NCI-H1417 (cell line): ENCODE results near the gene OCSTAMP.

Experiments used
- DNase-seq, 3 experiments: peaks; one replicate each; lab custom pipeline; 2025; lab: John Stamatoyannopoulos, UW

OCSTAMP gene

DNA sequence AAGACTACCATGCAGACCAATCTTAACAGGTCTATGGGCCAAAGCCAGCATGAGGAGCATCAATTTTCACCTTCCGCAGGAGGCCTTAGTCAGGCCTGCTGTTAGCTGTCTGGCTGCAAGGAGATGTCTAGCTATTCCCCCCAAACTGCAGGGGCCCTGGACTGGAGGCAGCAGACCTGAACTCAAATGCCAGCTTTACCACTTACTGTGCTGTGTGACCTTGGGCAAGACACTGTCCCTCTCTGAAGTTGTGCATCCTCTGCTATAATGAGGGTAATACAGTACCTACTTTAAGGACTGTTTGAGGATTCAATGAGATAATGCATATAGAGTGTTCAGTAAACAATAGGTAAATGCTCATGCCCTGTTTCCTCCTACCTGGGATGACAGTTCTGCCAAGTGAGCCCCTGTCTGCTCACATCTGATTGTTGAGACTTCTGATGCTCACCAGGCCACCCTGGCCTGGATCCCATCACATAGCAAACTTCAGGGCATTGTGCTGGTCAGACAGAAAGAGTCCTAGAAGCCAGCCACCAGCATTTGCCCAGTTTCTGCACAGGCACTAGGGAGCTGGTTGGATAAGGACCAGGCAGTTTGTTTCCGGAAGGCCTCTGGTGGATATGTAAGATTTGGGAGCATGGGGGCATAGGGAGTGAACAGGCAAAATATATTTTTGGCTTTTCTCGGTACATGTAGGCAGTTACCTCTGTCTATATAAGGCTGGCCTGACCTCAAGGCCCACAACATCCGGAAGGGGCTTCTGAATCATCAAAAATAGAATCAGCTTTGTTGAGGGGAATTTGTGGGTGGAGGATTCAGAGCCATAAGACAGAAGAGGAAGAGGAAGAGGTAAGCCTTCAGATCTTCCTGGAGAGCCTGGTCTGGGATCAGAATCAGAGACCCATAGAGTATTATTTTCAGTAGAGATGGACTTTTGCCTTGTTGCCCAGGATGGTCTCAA is 2.3 kb upstream of the OCSTAMP start:
- no peak for DNase-seq

DNA sequence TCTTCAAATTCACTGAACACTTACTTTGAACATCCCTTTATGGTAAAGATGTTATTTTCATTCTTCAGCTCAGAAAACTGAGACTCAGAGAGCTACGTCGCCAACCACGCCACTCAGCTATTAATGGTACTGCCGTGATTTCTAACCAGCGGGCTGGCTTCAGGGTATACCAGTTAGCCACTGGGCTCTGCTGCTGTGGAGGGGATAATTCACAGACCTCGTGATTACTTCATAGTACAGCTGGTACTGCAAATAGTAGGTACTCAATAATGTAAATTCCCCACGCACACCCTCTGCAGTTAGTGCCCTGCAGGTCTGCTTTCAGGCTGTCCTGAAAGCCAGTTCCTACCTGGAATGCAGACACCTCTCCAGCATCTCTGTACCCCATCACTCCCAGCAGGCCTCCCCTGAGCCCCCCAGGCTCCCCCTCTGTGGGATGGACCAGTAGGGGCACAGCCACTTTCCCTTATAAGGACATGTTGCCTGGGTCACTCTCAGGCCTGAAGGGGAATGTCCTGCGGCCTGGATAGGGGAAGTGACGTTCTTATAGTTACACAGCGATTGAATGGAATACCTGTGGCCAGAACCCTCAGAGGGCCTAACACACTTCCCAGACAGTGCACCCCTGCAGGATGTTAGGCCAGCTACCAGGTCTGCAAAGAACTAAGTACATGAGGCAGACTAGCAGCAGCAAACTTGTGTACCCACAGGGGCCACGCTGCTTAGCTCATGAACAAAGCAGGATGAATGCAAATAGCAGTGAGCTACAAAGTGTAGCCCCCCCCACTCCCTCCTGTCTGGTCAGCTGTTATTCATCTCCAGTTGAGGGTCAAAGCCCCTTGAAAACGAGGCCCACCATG is 1.3 kb upstream of the OCSTAMP start:
- no peak for DNase-seq

DNA sequence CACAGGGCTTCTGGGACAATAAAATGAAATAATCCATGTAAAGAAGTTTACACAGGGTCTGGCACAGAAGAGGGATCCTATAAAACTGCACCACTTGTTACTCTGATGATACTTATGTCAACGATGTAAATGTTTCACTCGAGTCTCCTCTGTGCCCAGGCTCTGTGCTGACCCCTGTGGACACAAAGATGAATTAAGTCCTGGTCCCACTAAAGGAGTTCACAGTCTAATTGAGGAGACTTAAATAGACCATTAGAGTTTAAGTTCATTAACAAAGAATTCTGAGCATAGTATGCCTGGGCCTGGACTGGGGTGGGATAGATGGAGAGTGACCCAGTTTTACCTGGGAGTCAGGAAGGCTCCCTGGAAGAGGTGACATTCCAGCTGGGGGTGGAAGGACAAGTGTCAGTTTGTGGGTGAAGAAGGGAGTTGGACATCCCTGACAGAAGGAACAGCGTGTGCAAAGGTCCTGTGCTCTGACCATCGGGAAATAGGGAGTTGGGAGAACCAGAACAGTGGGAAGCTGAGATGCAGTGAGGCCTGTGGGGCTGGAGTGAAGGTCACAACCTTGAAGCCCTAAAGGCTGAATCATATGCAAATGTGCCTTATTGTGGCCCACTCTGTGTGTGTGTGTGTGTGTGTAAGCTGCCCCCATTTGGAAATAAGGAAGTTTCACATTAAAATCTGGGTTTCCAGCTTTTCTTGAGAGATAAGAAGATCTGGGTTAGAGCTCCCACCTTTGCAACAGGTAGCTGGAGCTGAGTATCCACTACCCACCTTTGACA is 1.1 kb downstream of the OCSTAMP start:
- DNase-seq: no peak

DNA sequence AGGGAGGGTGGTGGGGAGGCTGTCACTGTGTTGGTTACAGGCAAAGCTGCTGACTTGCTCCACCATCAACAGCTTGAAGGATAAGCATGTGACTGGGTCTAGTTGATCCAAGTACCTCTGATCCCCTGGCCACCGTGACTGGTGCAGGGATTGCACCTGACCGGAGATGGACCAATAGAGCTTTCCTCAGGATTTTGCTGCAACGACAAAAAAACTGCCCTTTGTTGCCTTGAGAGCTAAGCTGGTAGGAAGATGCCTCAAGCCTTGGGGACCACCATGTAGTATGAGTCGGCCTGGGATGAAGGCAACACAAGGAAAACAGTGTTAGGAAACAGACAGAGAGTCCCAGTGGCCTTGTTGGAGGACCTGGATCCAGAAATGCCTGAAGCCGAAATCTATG is 1.8 kb downstream of the OCSTAMP start:
- no peak for DNase-seq

DNA sequence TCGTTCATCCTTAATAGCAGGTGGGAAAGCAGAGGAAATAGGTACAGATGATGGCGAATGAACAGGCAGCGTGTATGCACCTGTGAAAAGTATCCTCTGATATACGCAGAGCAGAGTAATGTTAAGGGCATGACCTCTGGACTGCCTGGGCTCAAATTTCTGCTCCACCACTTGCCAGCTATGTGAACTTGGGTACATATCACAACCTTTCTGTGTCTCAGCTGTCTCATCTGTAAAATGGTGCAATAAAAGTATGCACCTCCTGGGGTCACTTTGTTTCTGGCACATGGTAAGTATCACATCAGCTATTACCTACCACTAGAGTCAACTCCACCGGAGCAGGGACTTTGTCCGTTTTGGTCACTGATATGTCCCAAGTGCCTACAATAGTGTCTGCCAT is 2.5 kb downstream of the OCSTAMP start:
- no peak for DNase-seq

DNA sequence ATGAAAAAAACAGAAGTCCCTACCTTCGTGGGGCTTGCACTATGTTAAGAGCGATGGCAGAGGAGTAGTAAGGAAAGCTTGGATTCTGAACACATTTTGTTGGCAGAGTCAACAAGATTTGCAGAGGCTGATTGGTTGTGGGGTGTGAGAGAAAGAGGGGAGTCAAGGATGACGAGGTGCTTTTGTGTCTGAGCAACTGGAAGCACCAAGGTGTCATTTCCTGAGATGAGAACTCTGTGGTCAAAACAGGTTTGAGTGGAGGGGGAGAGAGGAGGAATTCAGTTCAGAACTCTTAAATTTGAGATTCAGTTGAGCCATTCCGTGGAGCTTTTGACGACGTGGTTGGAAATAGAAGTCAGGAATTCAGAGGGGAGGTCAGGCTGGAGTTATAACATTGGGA is 3.5 kb downstream of the OCSTAMP start:
- DNase-seq: no peak

DNA sequence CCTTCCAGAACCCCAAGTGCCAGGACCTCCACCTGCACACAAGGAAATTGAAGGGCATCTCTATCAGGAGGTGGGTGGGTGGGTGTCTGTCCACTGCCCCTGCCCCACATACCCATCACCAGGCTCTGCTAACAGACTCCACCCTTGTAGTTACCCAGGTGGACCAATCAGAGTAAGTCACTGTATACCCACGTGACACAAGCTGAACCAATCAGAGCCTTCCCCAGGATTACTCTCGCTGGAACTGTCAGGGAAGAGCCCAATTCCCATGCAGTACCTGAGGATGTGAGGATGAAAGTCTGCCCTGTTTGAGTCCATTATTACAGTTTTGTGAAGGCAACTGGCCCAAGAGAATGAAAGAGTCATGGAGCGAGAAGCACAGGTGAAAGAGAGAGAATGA is 4.2 kb downstream of the OCSTAMP start:
- no peak for DNase-seq

DNA sequence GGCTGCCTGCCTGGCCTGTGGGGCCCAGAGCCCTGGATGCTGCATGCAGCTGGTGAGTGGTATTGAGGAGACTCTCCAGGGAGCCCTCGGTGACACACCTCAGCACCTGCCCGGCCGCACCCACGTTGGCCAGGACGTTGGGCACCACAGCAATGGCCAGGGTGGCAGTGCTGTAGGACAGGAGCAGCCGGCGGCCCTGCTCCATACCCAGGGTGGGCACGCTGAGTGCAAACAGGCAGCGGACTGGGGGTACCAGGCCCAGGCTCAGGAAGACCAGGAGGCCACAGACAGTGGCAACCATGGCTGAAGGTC is 4.7 kb downstream of the OCSTAMP start:
- no peak for DNase-seq

DNA sequence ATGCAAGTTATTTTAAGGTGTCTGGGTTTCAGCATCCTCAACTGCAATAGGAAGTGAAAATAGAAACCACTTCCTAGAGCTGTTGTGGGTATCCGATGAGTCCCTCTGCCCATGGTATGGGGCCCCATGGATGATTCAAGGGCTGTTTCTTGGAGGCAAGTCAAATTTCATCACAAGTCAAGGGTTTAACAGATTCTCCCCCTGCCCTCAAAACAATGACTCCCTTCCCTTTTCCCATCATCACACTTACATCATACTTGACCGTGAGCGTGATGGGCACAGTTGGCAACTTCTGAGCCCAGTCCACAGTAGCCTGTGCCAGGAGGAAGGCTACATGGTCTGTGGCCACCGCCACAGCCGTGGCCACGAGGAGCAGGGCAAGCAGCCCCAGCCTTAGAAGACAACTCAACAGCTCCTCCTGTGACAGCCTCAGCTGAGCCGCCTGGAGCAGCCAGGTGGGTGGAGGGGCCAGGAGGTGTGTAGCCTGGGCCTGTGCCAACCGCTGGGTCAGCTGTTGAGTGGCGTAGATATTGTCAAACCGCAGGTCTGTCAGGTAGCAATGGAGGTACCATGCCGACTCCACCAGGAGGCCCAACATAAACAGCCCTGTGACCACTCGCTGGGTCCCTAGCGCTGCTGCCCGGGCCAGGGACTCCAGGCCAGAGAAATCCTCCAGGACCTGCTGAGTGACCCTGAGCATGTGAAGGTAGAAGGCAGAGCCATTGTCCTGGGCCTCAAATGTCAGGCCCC is 5.2 kb downstream of the OCSTAMP start:
- no peak for DNase-seq

DNA sequence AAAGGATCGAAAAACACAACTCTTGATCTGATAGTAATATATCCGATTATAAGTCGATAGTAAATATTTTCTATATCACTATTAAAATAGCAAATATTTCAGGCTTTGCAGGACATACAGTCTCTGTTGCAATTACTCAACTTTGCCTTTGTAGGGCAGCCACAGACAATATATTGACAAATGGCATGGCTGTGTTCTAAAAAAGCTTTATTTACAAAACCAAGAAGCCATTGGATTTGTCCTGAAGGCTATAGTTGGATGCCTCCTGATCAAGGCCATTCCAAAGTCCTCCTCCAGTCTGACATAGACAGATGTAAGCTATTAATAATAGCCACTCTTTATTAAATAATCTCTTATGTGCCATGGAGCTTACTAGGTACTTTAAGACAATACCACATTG is 5.9 kb downstream of the OCSTAMP start:
- peak in 1 of 3 experiments; percentile 22 for DNase-seq

DNA sequence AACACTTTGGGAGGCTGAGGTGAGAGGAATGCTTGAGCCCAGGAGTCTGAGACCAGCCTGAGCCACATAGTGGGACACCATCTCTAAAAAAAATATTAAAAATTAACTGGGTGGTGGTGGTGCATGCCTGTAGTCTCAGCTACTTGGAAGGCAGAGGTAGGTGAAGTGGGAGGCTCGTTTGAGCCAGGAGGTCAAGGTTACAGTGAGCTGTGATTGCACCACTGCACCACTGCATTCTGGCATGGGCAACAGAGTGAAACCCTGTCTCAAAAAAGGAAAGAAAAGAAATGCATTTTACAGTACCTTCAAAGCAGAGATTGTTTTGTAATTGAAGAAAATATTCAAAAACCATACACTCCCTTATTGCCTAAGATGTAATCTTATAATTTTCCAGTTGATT is 6.5 kb downstream of the OCSTAMP start:
- DNase-seq: no peak

DNA sequence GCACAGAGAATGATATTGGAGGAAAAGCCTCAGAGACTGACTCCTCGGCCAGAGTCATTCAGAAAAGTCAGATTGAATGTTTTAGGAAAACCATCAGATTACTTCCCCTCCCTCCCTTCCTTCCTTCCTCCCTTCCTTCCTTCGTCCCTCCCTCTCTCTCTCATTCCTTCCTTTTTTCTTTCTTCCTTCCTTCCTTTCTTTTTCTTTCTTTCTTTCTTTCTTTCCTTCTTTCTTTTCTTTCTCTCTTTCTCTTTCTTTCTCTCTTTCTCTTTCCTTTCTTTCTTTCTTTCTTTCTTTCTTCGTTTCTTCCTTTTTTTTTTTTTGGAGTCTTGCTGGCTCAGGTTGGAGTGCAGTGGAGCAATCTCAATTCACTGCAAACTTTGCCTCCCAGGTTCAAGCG is 7.4 kb downstream of the OCSTAMP start:
- no peak for DNase-seq

DNA sequence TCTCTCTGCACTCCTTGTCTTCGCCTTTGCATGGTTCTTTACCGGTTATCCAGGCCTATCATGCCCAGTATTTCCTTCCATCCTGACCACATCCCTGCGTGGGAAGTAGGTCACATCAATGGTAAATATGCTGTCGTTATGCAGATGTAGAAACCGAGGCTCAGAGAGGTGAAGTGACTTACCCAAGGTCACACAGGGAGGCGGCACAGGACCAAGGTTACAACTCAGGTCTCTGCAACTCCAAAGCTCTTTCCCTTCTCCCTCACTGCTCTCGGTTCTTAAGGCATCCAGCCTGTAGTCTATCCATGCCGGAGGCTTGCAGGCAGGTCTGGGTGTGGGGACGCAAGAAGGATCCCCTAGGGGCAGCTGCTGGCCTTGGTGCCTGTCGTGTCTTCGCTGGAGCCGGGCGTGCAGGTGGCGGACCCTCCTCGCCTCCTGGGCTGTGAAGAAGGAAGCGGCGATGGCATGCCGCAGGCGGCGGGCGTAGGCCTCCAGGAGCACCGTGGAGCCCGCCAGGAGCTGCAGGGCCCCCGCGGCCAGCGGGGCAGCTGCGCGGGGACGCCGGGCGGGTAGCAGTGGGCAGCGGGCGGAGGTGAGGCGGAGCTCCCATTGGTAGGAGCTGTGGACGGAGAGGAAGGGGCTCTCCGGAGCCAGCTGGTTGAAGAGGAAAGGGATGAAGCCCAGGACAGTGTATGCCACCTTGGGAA is 9.1 kb downstream of the OCSTAMP start:
- no peak for DNase-seq

DNA sequence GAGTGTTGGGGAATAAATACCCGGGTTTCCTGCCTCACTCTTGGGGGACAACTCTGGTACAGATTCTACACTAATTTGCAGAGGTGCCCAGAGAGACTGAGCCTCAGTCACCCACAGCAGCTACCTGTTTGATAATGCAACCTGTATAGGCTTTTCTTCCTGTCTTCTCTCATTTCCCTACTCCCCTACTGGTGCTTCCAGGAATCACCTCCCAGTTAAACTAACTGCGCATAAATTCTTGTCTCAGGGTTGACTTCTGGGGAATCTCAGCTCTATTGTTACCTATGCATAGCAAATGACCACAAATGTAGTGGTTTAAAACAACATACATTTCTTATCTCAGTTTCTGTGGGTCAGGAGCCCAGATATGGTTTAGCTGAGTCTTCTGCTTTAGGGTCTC is 11.3 kb downstream of the OCSTAMP start:
- DNase-seq: no peak

DNA sequence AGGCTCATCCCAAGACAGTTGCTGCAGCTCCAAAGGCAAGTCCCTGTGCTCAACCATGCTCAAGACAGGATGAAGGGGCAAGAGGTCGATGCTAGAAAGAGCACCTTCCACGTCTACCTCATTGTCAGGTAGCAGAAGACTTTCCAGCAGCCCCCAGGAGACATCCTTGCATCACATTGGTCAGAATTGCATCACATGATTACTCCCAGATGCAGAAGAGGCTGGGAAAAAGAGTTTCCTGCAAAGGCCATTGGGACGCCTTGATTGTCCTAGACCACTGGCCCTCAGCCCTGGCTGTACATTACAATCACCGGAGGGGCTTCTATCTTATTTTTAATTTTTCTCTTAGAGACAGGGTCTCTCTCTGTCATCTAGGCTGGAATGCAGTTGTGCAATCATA is 19.8 kb downstream of the OCSTAMP start:
- DNase-seq: no peak

DNA sequence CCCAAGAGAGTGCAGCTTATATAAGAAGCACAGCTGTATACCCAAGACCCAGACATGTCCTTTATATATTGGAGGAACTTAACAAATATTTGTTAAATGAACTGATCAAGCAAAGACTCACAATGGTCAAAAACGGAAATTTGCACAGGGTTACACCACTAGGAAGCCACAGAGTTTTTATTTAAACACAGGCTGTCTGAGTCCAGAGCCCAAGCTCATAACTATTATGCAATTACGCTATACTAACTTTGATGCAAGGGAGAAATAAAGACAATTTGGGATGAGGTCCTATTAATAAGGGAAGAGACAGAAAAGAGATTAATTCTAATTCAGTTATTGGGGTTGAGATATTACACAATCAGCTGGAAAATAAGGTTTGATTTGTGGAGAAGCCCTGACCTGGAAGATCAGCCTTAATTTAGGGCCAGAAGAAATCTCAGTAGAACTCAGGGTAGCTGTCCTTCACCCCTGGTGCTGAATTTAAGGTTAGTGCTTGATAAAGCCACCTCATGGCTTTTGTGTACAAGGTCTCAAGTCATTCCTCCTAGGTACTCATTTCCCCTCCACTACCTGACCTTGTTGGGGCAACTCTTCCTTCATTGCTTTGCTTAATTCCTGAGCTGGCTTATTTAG is 26.6 kb downstream of the OCSTAMP start:
- no peak for DNase-seq

DNA sequence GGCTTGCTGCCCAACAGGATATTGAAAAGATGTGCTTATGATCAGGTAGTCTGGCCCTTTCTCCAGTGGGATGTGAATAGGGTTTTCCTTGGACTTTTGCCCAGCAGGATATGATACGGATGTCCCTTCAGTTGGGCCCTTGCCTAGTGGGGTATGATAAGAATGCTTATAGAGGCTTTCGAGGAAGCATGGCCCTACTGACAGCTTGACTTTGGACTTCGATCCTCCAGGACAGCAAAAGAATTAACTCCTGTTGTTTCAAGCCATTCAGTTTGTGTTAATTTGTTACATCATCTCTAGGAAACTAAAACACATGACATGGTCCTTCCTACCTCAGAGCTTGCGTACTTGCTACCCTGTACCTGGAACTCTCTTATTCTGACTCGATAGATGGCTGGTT is 27.3 kb downstream of the OCSTAMP start:
- DNase-seq: no peak

DNA sequence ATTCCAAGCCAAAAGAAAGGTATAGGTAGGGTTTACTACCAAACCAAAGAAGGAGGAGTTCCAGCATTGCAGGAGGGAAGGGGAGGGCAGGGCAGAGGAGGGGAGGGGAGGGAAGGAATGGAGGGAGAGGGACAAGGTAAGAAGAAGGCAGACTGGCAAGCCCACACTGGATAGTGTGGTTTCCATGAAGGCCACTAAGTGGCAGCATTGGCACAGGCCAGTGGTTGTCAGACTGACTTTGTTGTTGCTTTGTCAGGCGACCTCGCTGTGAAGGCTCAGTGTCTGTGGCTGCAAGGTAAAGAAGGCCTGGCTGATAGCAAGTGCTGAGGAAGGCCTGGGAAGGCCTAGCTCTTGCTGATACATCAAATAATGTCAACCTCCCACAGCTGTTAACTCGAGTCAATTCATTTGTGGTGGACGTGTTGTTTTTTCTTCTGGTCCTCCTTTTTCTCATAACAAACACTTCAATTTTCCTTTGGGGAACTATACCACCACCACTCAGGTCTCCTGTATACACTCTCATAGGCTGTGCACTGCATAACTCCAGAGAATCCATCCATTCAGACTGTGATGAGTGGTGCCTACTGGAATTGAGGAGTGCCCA is 29.4 kb downstream of the OCSTAMP start:
- DNase-seq: peak; percentile 21 to 72 (median 50)

DNA sequence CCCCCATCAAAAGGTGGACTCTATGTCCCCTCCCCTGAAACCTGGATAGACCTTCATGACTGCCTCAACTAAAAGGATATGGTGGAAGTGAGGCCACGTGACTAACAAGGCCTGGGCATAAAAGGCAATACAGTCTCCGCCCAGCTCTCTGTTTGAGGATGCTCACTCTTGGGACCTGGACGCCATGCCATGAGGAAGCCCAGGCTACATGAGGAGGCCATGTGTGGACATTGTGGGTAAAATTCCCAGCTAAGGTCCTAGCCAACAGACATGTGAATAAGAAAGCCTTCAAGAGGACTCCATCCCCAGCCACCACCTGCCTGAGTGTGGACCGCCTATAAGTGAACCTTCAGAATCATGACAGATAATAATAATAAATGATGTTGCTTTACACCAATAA is 29.9 kb downstream of the OCSTAMP start:
- no peak for DNase-seq

DNA sequence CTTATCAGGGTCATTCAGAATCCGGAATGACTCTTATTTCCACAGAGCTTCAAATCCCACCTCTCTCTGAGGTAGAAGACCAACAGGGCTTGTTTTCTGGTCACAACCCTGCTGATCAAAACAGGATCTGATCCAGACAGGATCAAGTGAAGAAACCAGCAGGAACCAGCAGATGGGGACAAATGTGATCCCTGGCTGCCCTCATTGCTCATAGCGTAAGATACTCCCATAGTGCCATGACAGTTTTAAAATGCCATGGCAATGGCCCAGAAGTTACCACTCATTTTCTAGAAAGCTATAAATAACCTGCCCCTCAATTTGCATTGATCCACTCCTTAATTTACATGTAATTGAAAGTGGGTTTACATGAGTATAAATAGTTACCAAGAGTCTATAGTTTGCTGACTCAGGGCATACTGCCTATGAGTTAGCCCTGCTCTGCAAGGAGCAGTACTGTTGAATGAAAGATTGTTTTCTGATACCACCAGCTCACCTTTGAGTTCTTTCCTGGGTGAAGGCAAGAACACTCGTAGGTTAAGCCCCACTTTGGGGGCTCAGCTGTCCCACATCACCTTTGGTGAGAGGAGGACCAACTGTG is 30.9 kb downstream of the OCSTAMP start:
- no peak for DNase-seq
